B cell (primary cell): ENCODE results near the gene ZACN. TPM values are rescaled to one million over a fixed set of nuclear protein-coding genes. Genes with fewer than 3 reads are reported as not detected.

Experiments
- ATAC-seq: fragments of 200-7000 bp; cut with Tn5 transposase; one replicate; pipeline ENCODE4 v1.10.0; 2021; ENCODE audit warnings: low read depth, mild to moderate bottlenecking, moderate number of reproducible peaks, moderate library complexity
- CTCF ChIA-PET: fragments of 350-600 bp; sonication (Branson Sonifier 250); formaldehyde crosslinking; loops from one replicate; lab custom pipeline; 2021; ENCODE audit warnings: antibody characterized with exemption, inconsistent platforms; lab: Charles Lee
- POLR2A ChIA-PET: fragments of 350-600 bp; sonication (Branson Sonifier 250); formaldehyde crosslinking; loops from one replicate; lab custom pipeline; 2021; ENCODE audit warnings: antibody characterized with exemption; lab: Charles Lee
- DNase-seq: peaks from one replicate; pipeline ENCODE4 v3.0.0; 2013
- H2AFZ ChIP-seq: 2 replicates; pipeline ENCODE4 v1.6.1; 2012; ENCODE audit warnings: mild to moderate bottlenecking, low read depth, low read length; ENCODE audit not compliant: insufficient read depth, poor library complexity, severe bottlenecking
- H3K27ac ChIP-seq, 2 donors: 1 replicate in 1 of 2; 2 replicates in 1 of 2; pipeline ENCODE4 v1.5.1; 2012 to 2013; ENCODE audit warnings: low read length in 2 of 2, mild to moderate bottlenecking in 2 of 2, moderate library complexity in 1 of 2
- H3K27me3 ChIP-seq, 4 experiments: fragments of 200-600 bp in 1 of 4; sonication (generic) in 1 of 4; replicated peaks in 1 of 4; 1 replicate in 2 of 4; 2 replicates in 2 of 4; pipeline versions ENCODE4 v1.6.1 to v1.7.0; 2013 to 2016; ENCODE audit warnings: low read length in 3 of 4, mild to moderate bottlenecking in 2 of 4, mixed read lengths in 1 of 4, moderate library complexity in 1 of 4; ENCODE audit not compliant: insufficient read depth in 4 of 4, control insufficient read depth in 3 of 4; ENCODE audit errors: control extremely low read depth in 1 of 4
- H3K36me3 ChIP-seq, 2 experiments: replicated peaks in 1 of 2; 1 replicate in 1 of 2; 2 replicates in 1 of 2; pipeline versions ENCODE4 v1.6.1 to v1.7.1; 2013; ENCODE audit warnings: low read length in 1 of 2; ENCODE audit not compliant: insufficient read depth in 2 of 2, control insufficient read depth in 1 of 2; ENCODE audit errors: control extremely low read depth in 1 of 2, extremely low read depth in 1 of 2
- H3K4me1 ChIP-seq, 2 donors: fragments of 200-600 bp in 1 of 2; sonication (generic) in 1 of 2; 1 replicate in 1 of 2; 2 replicates in 1 of 2; pipeline versions ENCODE4 v1.5.1 to v1.6.1; 2013 to 2017; ENCODE audit warnings: low read length in 2 of 2; ENCODE audit not compliant: control insufficient read depth in 2 of 2, insufficient read depth in 2 of 2
- H3K4me2 ChIP-seq: replicated peaks from 2 replicates; pipeline ENCODE3; 2012; ENCODE audit warnings: mild to moderate bottlenecking, low read depth, low read length; ENCODE audit not compliant: poor library complexity, severe bottlenecking
- H3K4me3 ChIP-seq, 5 experiments: fragments of 200-600 bp in 1 of 5; sonication (generic) in 1 of 5; 1 replicate in 3 of 5; 2 replicates in 2 of 5; pipeline versions ENCODE4 v1.5.1 to v1.7.0; 2011 to 2016; ENCODE audit warnings: low read length in 4 of 5, mild to moderate bottlenecking in 4 of 5, low read depth in 2 of 5, control low read depth in 1 of 5, moderate library complexity in 1 of 5; ENCODE audit not compliant: insufficient read depth in 1 of 5; ENCODE audit errors: control extremely low read depth in 1 of 5, extremely low read depth in 1 of 5
- H3K79me2 ChIP-seq: fragments of 200-600 bp; sonication (generic); one replicate; pipeline ENCODE4 v1.6.0; 2016; ENCODE audit warnings: low read length; ENCODE audit not compliant: control insufficient read depth, insufficient read depth
- H3K9ac ChIP-seq: fragments of 200-600 bp; sonication (generic); 2 replicates; pipeline ENCODE4 v1.6.1; 2017; ENCODE audit warnings: mild to moderate bottlenecking, low read length, moderate library complexity
- H3K9me3 ChIP-seq, 3 donors: one replicate each; pipeline versions ENCODE4 v1.6.1 to v1.7.1; 2013; ENCODE audit warnings: low read length in 2 of 3; ENCODE audit not compliant: control insufficient read depth in 2 of 3, insufficient read depth in 1 of 3; ENCODE audit errors: control extremely low read depth in 1 of 3
- H4K20me1 ChIP-seq: 2 replicates; pipeline ENCODE4 v1.6.0; 2012; ENCODE audit warnings: mild to moderate bottlenecking, low read length; ENCODE audit not compliant: insufficient read depth, control insufficient read depth, poor library complexity, severe bottlenecking
- H3K27ac Mint-ChIP-seq: one replicate; pipeline ENCODE4 v1.8.0; 2021; ENCODE audit warnings: mixed read lengths
- H3K27me3 Mint-ChIP-seq: one replicate; pipeline ENCODE4 v1.8.0; 2021; ENCODE audit warnings: mixed read lengths
- H3K4me1 Mint-ChIP-seq: one replicate; pipeline ENCODE4 v1.8.0; 2021; ENCODE audit warnings: mixed read lengths
- H3K4me3 Mint-ChIP-seq: one replicate; pipeline ENCODE4 v1.8.0; 2021; ENCODE audit warnings: mixed read lengths
- H3K9me3 Mint-ChIP-seq: one replicate; pipeline ENCODE4 v1.8.0; 2022; ENCODE audit warnings: mixed read lengths; ENCODE audit not compliant: insufficient read depth
- CTCF ChIP-seq: fragments of 200-600 bp; IDR thresholded peaks from one replicate; pipeline ENCODE4 v1.8.0; 2022; ENCODE audit warnings: antibody characterized with exemption, mild to moderate bottlenecking
- EZH2 ChIP-seq: IDR thresholded peaks from 2 replicates; pipeline ENCODE4 v1.6.1; 2012; ENCODE audit warnings: borderline replicate concordance, low read depth, mild to moderate bottlenecking, moderate library complexity, low read length; ENCODE audit not compliant: insufficient read depth, poor library complexity, severe bottlenecking
- WGBS: methylation state at CpG from one replicate; pipeline ENCODE4 v1.1.5; 2013; ENCODE audit warnings: missing lambda C conversion rate; ENCODE audit not compliant: insufficient coverage; 5-methylcytosine and 5-hydroxymethylcytosine counted together
- intact Hi-C: fragments of 100-400 bp; cut with micrococcal nuclease; formaldehyde crosslinking; loops from one replicate; pipeline ENCODE4 v1.10.0; 2022
- polyA plus RNA-seq: library from polyadenylated mRNA; depleted of rRNA; stranded (reverse); fragments of >200 nt; gene quantifications from 2 replicates; pipeline ENCODE4 v1.2.3, GENCODE V29; 2012
- total RNA-seq, 2 donors: library from RNA; stranded (reverse); fragments of 120-200 nt in 1 of 2; gene quantifications; 1 replicate in 1 of 2; 2 replicates in 1 of 2; pipeline versions ENCODE4 v1.2.3 to v1.2.4, GENCODE V29; 2013 to 2022

ZACN gene
- total and polyA plus RNA-seq, 2 donors (not counting 1 experiment from before 2014, with no cell fraction given) = 0.37 to 0.45 TPM

- H2AFZ ChIP-seq = no peak overlapping the region
- Mint-ChIP-seq H3K27ac (no peak overlapping the region), H3K4me3 (no peak overlapping the region), H3K9me3 (no peaks in the 10 kb centered on the region), H3K27me3 (no peaks in the 10 kb centered on the region), H3K4me1 (no peaks in the 10 kb centered on the region)
- no peaks in the 10 kb centered on the region for H3K4me1 ChIP-seq
- H3K36me3 ChIP-seq = peaks cover 0 to 89% of the 10 kb centered on the region in 2 experiments
- no peak for ATAC-seq
- no peak overlapping the region for H3K4me3 ChIP-seq
- TF ChIP-seq CTCF = no peak
- no peak for TF ChIP-seq EZH2
- H3K9me3 ChIP-seq = peaks cover 0 to 3% (median 0%) of the 10 kb centered on the region in 3 donors
- no peak overlapping the region for H3K4me2 ChIP-seq
- DNase-seq = no peak
- 98% methylated on average over 25 of the region's 25 CpGs for WGBS
- H3K27me3 ChIP-seq = no peaks in the 10 kb centered on the region
- ChIA-PET POLR2A (interaction anchor here (0.6 kb wide), 2 partner anchors 885 to 1324 kb away, joined by 3 to 10 read pairs; no protein-coding TSS in a partner anchor), CTCF (no interaction called here)
- peaks cover 21% of the 10 kb centered on the region for H4K20me1 ChIP-seq
- H3K9ac ChIP-seq = no peak overlapping the region
- no peak overlapping the region for H3K27ac ChIP-seq
- peaks cover 14% of the 10 kb centered on the region for H3K79me2 ChIP-seq
- intact Hi-C loops = no loop called here
Measured at GRCh38 chr17:76088868-76089576, 10.0 kb downstream of the ZACN start.
